Erythroblast (primary cell): ENCODE data around the gene TCP11.

Experiments
- GATA1 ChIP-seq: IDR thresholded peaks from 2 replicates; pipeline ENCODE4 v1.6.1; 2011; ENCODE audit warnings: low read depth, mild to moderate bottlenecking, control low read depth, low read length, moderate library complexity
- POLR2A ChIP-seq: IDR thresholded peaks from 2 replicates; pipeline ENCODE4 v1.6.1; 2011; ENCODE audit warnings: mild to moderate bottlenecking, low read length

DNA sequence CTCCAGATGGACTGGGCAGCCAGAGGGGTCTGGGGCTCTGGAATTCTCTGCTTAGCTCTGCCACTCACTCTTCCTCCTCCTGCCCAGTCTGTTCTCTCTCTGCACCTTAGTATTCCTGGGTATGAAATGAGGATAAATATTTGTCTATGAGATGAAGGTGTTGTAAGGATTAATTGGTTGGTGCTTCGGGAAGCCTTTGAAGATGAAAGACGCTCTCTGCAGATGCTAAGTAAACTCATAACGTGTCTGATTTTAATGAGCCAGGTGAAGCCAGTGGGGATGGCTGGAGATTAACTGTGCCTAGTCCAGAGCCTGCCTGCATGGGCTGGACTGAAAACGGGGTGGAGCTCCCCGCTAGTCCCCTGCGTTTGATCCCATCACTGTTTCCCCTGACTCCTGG is 23.1 kb upstream of the TCP11 start:
- TF ChIP-seq POLR2A (no peak), GATA1 (no peak)
